ENCODE measurements around the gene MTHFD1.
A peak's percentile ranks its signal among the peaks of the same experiment; 100 is the strongest.

The MTHFD1 gene

DNA sequence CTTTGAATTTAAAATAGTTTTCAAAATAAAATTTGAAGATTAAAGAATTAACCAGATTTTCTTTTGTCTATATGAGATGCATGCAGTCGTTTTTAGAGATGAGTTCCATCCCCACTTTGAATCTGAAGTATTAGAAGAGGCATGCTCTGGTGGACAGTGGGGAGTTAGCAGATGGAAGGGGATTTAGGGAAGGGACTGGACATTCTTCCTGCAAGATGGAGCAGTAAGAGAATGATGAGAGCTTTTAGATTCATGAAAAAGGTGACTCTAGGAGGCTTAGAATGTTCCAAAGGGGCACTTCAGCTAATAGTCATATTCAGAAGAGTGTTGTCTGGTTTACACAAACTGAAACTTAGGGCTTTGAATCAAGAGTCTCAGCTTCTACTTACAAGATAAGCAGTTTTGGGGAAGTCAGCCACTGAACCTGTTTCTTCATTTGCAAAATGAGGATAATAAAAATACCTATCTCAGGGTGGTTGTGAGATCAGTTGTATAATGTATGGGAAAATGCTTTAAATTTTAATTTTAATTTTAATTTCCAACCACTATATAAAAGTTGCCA, 120.1 kb downstream of the MTHFD1 start:
- peak; percentile 62 for DNase-seq (ENCODE audit: low spot score)
- TF ChIP-seq CTCF (IDR thresholded peaks at IDR 0.05; ENCODE audit: borderline replicate concordance, control extremely low read depth, extremely low read depth, insufficient read depth, missing control alignments): no peak
- in situ Hi-C loops (cut with MboI; ENCODE audit: low sequenced_read_pairs, unreplicated experiment): no loop called here

- in situ Hi-C loops (cut with MboI; ENCODE audit: low sequenced_read_pairs, unreplicated experiment): no loop called here
- DNase-seq (ENCODE audit: low spot score): no peak
- no peak for TF ChIP-seq CTCF (IDR thresholded peaks at IDR 0.05; ENCODE audit: borderline replicate concordance, control extremely low read depth, extremely low read depth, insufficient read depth, missing control alignments)
Measured at GRCh38 chr14:64509036-64509435, 120.9 kb downstream of the MTHFD1 start.
